Erythroblast (primary cell): ENCODE measurements around the gene DYNLT4.

ENCODE experiments used
- GATA1 ChIP-seq: IDR thresholded peaks from 2 replicates; pipeline ENCODE4 v1.6.1; 2011; ENCODE audit warnings: low read depth, mild to moderate bottlenecking, control low read depth, low read length, moderate library complexity
- POLR2A ChIP-seq: IDR thresholded peaks from 2 replicates; pipeline ENCODE4 v1.6.1; 2011; ENCODE audit warnings: mild to moderate bottlenecking, low read length

DNA sequence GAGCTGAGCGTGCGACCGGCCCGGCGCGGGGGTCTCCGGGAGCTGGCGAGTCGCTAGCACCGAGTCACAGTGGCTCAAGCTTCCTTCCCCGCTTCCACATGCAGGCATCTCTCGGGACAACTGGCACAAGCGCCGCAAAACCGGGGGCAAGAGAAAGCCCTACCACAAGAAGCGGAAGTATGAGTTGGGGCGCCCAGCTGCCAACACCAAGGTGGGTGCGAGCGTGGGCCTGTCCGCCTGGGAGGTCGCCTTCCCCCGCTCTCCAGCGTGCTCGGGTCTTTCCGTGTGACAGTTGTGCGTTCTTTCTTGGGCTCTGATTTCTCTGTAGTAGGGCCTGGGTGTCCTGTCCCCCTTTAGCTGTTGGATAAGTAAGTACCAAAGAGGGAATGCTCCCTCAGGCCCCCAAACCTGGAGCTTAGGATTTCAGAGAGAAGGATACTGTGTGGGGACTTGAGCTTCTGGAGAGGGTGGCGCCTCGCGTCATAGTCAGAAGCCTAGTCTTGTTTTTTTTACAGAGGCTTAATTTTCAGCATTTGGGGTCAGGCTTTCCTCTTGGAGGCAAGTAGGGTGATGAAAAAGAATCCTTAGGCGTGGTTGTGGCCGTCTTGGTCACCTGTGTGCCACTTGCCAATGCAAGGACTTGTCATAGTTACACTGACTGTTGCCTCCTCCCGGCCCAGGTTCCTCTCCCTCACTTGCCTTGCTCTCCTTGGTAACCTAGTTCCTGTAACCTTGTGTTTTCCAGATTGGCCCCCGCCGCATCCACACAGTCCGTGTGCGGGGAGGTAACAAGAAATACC is 31.0 kb downstream of the DYNLT4 start:
- no peak for TF ChIP-seq POLR2A
- no peak for TF ChIP-seq GATA1
